HUES64 (cell line): ENCODE data around the gene C22orf42.
"Not testable (repeated sequence)": the region's sequence is repeated elsewhere in the genome, so short reads cannot be mapped to it uniquely, and the experiment has no call there.

Experiments
- H3K27ac ChIP-seq: 2 replicates; pipeline ENCODE4 v1.7.0; 2013; ENCODE audit warnings: low read depth, low read length, inconsistent platforms
- H3K27me3 ChIP-seq: 2 replicates; pipeline ENCODE4 v1.6.1; 2013; ENCODE audit warnings: mild to moderate bottlenecking, low read length; ENCODE audit not compliant: insufficient read depth
- H3K36me3 ChIP-seq: 2 replicates; pipeline ENCODE4 v1.6.1; 2013; ENCODE audit warnings: mild to moderate bottlenecking, low read length; ENCODE audit not compliant: insufficient read depth
- H3K4me1 ChIP-seq: 2 replicates; pipeline ENCODE4 v1.6.1; 2013; ENCODE audit warnings: mild to moderate bottlenecking, low read length, moderate library complexity; ENCODE audit not compliant: insufficient read depth
- H3K4me3 ChIP-seq: 2 replicates; pipeline ENCODE4 v1.5.1; 2013; ENCODE audit warnings: mild to moderate bottlenecking, low read length, moderate library complexity
- H3K9ac ChIP-seq: 2 replicates; pipeline ENCODE4 v1.6.1; 2013; ENCODE audit warnings: mild to moderate bottlenecking, low read depth, low read length
- H3K9me3 ChIP-seq: 2 replicates; pipeline ENCODE4 v1.6.1; 2013; ENCODE audit warnings: low read depth, low read length; ENCODE audit not compliant: insufficient read depth
- WGBS: fragments of 150-250, 120-280 bp; methylation state at CpG from one replicate; pipeline ENCODE4 v1.1.7; 2013; ENCODE audit warnings: missing lambda C conversion rate; 5-methylcytosine and 5-hydroxymethylcytosine counted together

Gene C22orf42

DNA sequence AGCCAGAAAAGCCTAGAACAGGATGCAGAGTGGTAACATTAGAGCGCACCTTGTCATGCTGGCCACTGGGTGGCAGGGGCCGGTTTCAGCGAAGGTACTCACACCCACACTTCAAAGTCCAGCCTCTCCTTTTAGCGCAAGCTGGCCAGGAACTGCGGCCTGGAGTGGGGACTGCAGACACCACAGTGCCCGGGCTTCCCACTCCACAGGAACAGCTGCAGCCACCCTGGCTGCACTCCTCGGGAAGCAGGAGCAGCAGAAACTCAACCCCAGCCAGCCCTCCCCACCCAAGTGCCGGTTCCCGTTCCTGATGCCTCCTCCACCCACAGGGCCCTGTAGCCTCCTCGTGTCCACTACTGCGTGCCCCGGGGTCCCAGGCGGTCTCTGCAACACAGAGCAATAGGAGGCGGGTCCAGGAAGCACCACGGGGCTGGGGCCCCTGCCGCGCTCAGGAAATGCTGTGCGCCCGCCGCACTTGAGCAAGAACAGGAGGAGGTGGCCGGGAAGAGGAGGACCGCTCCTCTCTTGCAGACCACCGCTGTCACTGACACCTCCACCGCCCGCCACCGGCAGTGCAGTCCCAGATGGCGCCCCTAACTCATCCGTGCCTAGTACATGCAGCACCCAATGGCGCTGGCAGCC lies 43.6 kb upstream of the C22orf42 start:
- H3K27me3 ChIP-seq: peaks cover 43% of the 10 kb centered on the region
- WGBS: 25% methylated on average over 29 of the region's 29 CpGs
- no peak overlapping the region for H3K27ac ChIP-seq
- no peaks in the 10 kb centered on the region for H3K36me3 ChIP-seq
- peaks cover 4% of the 10 kb centered on the region; the same call in 1 of the 2 replicates for H3K4me1 ChIP-seq
- no peak overlapping the region for H3K9ac ChIP-seq
- no peak overlapping the region for H3K4me3 ChIP-seq
- no peaks in the 10 kb centered on the region for H3K9me3 ChIP-seq

DNA sequence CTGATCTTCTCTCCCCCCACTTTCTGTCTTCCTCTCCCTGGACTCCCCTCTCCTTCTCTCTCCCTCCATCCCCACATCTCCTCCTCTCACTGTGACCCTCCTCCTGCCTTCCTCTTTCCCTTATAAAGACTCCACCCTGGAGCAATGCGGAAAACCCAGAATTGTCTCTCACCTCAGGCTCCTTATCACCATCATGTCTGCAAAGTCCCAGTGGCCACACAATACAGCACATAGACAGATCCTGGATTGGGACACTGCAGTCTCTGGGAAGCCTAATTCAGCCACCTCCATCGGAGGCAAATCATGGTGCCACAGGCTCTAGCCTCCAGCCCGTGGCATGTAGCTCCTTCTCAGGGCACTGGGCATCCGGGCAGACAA lies 43.0 kb upstream of the C22orf42 start:
- no peaks in the 10 kb centered on the region for H3K36me3 ChIP-seq
- H3K27me3 ChIP-seq: peaks cover 43% of the 10 kb centered on the region
- H3K27ac ChIP-seq: no peak overlapping the region
- H3K4me3 ChIP-seq: no peak overlapping the region
- H3K9me3 ChIP-seq: no peaks in the 10 kb centered on the region
- H3K4me1 ChIP-seq: peaks cover 4% of the 10 kb centered on the region; the same call in 1 of the 2 replicates
- 29% methylated on average over 4 of the region's 4 CpGs for WGBS
- no peak overlapping the region for H3K9ac ChIP-seq

DNA sequence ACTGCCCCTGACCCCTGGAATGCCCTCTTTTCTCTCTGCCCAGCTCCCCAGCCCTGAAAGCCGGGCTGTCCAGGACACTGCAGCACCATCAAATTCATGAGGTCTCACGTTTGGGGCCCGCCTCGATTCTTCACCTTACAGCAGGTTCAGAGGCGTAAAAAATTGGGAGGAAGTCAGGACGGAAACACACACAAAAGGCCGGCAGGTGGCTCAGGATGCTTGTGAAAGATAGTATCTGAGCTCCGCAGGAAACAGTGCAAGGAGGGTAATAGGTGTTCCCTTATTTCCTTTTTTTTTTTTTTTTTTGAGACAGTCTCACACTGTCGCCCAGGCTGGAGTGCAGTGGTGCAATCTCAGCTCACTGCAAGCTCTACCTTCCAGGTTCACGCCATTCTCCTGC lies 41.6 kb upstream of the C22orf42 start:
- Histone ChIP-seq H3K27ac (no peak overlapping the region), H3K27me3 (peaks cover 39% of the 10 kb centered on the region), H3K9ac (no peak overlapping the region), H3K4me1 (peaks cover 4% of the 10 kb centered on the region; the same call in 1 of the 2 replicates), H3K9me3 (no peaks in the 10 kb centered on the region), H3K4me3 (no peak overlapping the region), H3K36me3 (no peaks in the 10 kb centered on the region)
- WGBS: 88% methylated on average over 10 of the region's 10 CpGs

DNA sequence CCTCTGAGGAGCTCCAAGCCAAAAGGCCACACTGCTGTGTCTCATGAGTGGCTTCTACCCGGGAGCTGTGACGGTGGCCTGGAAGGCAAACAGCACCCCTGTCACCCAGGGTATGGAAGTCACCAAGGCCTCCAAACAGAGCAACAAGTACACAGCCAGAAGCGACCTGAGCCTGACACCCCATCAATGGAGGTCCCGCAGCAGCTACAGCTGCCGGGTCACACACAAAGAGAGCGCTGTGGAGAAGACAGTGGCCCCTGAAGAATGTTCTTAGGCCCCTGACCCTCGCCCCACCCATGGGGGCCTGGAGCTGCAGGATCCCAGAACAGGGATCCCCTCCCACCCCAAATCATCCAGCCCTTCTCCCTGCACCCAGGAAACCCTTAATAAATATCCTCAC lies 40.9 kb upstream of the C22orf42 start:
- peaks cover 34% of the 10 kb centered on the region for H3K27me3 ChIP-seq
- H3K9ac ChIP-seq: no peak overlapping the region
- H3K36me3 ChIP-seq: no peaks in the 10 kb centered on the region
- WGBS: 88% methylated on average over 7 of the region's 7 CpGs
- no peaks in the 10 kb centered on the region for H3K9me3 ChIP-seq
- peaks cover 4% of the 10 kb centered on the region; the same call in 1 of the 2 replicates for H3K4me1 ChIP-seq
- no peak overlapping the region for H3K27ac ChIP-seq
- no peak overlapping the region for H3K4me3 ChIP-seq

DNA sequence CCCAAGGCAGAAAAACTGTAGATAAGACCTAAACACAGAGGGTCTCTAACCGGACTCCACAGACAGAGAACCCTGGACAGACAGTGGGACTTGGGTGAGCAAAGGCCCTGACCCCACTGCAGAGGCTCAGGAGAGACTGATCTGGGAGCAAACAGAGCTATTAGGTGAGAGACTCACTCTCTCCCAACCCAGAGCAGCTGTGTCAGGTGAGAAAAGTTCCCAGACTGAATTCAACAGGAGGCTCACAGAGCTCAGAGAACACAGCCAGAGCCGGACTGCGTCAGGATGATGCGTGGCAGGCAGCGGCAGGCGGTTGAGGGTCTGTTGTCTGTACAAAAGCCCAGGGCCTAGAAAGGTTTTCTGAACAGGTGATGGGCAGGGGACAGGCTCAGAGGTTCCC lies 40.2 kb upstream of the C22orf42 start:
- Histone ChIP-seq H3K9ac (no peak overlapping the region), H3K36me3 (no peaks in the 10 kb centered on the region), H3K27ac (no peak overlapping the region), H3K4me3 (no peak overlapping the region), H3K9me3 (no peaks in the 10 kb centered on the region), H3K4me1 (no peaks in the 10 kb centered on the region), H3K27me3 (peaks cover 28% of the 10 kb centered on the region)
- WGBS: 95% methylated on average over 6 of the region's 6 CpGs

DNA sequence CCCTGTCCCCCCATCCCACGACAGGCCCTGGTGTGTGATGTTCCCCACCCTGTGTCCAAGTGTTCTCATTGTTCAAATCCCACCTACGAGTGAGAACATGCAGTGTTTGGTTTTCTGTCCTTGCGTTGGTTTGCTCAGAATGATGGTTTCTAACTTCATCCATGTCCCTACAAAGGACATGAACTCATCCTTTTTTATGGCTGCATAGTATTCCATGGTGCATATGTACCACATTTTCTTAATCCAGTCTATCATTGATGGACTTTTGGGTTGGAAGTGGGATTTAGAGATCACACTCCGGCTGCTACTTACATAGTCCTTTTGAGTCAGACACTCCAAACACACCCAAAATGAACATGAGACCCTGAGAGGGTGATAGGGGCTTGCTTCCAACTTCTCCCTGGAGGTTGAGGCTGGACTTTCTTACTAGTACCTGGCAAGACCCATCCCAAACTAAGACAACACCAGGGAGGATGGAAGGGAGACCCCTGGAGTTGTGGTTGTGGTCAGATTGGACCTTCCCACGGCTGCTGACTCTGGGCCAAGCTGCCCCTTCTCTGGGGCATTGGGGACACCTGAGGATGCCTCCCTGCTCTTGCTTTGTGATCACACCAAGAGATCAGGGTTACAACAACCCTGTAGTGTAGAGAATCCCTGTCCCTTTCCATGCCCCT lies 38.6 kb upstream of the C22orf42 start:
- 84% methylated on average over 5 of the region's 5 CpGs for WGBS
- H3K27ac ChIP-seq, H3K9ac ChIP-seq, H3K4me3 ChIP-seq, H3K4me1 ChIP-seq, H3K36me3 ChIP-seq, H3K9me3 ChIP-seq: not testable (repeated sequence)
- H3K27me3 ChIP-seq: peaks cover 12% of the 10 kb centered on the region

DNA sequence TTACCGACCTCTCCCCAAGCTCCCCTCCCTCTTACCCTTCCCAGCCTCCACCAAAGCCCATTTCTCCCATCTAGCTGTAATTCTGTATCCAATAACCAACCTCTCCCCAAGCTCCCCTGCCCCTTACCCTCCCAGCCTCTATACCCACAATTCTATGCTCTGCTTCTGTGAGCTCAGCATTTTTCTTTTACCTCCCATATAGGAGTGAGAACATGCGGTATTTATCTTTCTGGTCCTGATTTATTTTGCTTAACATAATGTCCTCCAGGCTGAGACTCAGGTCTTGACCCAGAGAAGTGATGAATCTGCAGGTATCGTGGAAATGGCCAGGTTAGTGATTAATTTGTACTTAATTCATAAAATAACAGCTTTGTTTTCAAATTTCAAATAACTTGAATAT lies 36.8 kb upstream of the C22orf42 start:
- not testable (repeated sequence) for H3K27me3 ChIP-seq, H3K9ac ChIP-seq, H3K4me3 ChIP-seq, H3K4me1 ChIP-seq, H3K9me3 ChIP-seq, H3K36me3 ChIP-seq, H3K27ac ChIP-seq
- WGBS: 86% methylated on average over 2 of the region's 3 CpGs

DNA sequence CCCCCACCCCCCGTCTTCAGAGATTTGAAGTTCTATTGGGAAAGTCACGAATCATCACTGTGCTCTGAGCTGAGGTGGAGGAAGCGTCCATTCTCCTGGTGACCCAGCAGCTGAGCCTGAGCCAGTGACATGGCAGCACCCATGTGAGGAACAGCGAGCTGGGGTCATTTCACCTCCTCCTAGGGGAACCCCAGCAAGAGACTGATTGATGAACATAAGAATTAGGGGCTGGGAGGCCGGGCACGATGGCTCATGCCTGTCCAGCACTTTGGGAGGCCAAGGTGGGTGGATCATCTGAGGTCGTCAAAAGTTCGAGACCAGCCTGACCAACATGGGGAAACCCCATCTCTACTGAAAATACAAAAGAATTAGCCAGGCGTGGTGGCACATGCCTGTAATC lies 34.2 kb upstream of the C22orf42 start:
- 91% methylated on average over 9 of the region's 9 CpGs for WGBS
- H3K4me1 ChIP-seq, H3K9me3 ChIP-seq, H3K27ac ChIP-seq, H3K4me3 ChIP-seq, H3K36me3 ChIP-seq, H3K9ac ChIP-seq: not testable (repeated sequence)
- H3K27me3 ChIP-seq: peaks cover 11% of the 10 kb centered on the region

DNA sequence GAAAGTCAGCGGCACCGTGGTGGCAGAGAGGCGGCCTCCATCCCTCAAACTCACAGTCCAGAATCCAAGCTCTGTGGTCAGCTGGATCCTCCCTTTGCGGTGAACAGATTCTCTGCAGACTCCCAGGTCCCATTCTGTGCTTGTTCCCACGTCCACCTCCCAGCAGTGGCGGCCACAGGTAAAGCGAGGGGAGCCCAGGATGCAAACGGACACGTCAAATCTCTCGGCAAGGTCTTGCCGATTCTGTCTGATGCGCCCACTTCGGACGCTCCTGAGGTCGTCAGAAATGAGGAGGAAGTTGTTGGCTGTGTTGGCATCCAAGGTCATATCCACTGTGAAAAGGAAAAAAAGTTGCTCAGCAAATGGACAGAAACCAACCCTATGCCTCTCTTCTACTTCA lies 31.9 kb upstream of the C22orf42 start:
- 90% methylated on average over 15 of the region's 15 CpGs for WGBS
- H3K27me3 ChIP-seq, H3K27ac ChIP-seq, H3K4me3 ChIP-seq, H3K9me3 ChIP-seq, H3K4me1 ChIP-seq, H3K9ac ChIP-seq, H3K36me3 ChIP-seq: not testable (repeated sequence)

DNA sequence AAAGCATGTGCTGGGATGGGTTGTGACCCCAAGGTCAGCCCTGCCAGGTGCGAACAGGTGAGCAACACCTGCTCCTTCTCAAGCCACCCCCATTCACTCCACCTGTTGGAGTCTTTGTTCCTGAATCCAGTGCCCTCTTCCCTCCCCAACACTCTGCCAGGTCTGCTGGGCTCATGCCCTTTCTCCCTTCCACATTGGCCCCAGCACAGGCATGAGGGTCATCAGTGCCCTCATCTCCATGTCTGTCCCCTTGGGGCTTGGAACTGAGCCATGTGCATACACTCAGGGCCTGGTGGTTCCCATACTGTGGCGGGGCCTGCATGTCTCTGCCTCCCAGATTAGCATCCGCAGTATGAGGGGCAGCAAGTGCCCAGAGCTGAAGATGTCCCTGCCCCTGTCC lies 26.7 kb upstream of the C22orf42 start:
- Histone ChIP-seq H3K27me3 (peaks cover 7% of the 10 kb centered on the region), H3K9me3 (no peaks in the 10 kb centered on the region), H3K36me3 (no peaks in the 10 kb centered on the region), H3K9ac (no peak overlapping the region), H3K4me3 (no peak overlapping the region), H3K27ac (no peak overlapping the region), H3K4me1 (no peaks in the 10 kb centered on the region)
- WGBS: 89% methylated on average over 3 of the region's 3 CpGs

DNA sequence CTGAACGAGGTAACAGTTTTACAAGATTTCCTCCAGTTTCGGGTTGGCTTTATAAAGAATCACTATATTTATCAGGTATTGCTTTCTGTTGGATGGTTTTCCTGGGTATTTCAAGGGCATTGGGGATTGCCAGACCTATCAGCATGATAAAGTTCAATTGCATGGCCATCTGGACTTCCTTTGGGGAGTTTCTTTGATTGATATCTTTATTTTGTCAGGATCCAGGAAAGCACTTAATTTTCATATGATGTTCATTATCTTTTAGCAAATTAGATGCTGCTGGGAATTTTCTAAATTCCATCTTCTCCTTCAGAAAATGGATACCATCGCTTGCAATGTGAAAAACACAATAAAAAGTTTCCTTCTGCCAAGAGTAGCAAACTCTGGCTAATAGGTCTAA lies 24.5 kb upstream of the C22orf42 start:
- Histone ChIP-seq H3K4me3 (no peak overlapping the region), H3K4me1 (no peaks in the 10 kb centered on the region), H3K9ac (no peak overlapping the region), H3K27ac (no peak overlapping the region), H3K9me3 (no peaks in the 10 kb centered on the region), H3K27me3 (peaks cover 7% of the 10 kb centered on the region), H3K36me3 (no peaks in the 10 kb centered on the region)
- WGBS: 94% methylated on average over 3 of the region's 3 CpGs

DNA sequence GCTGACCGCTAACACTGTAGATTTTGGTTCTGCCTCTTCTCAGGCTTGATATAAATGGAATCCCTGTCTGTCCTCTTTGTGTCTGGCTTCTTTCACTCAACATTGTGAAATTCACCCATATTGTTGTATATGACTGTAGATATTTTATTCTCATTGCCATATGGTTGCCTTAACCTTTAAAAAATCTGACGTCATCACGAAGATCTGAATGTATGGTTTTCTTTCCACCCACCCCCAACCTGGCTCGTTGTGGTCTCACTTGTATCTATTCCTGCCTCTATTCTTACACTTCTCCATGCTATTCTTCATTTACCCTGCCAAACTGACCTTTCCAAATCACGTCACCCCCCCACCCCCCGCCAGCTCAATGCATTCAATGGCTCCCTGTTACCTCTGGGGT lies 21.9 kb upstream of the C22orf42 start:
- Histone ChIP-seq H3K4me1 (no peaks in the 10 kb centered on the region), H3K27me3 (peaks cover 27% of the 10 kb centered on the region), H3K27ac (no peak overlapping the region), H3K36me3 (no peaks in the 10 kb centered on the region), H3K4me3 (no peak overlapping the region), H3K9ac (no peak overlapping the region), H3K9me3 (no peaks in the 10 kb centered on the region)
- WGBS: 87% methylated on average over 6 of the region's 6 CpGs
